Measurements from ENCODE around the gene PNMT. TPM values are rescaled to one million over a fixed set of nuclear protein-coding genes. Genes with fewer than 3 reads are reported as not detected.
A peak's percentile ranks its signal among the peaks of the same experiment; 100 is the strongest.

PNMT gene
- total and polyA plus RNA-seq, 2 donors (not counting 1 experiment from before 2014, with no cell fraction given): 0.13 to 0.76 TPM

GRCh38 chr17:39636927-39637736 lies 31.1 kb upstream of the PNMT start, which contains the start of gene STARD3:
Gene STARD3 (plus strand): TSS chr17:39637144. CDS start chr17:39653532, 16,388 bp downstream.
- no peaks in the 10 kb centered on the region for H3K36me3 ChIP-seq (replicated peaks in 1 of 2; ENCODE audit: control extremely low read depth in 1 of 2, control insufficient read depth in 1 of 2, extremely low read depth in 1 of 2, insufficient read depth in 2 of 2, low read length in 1 of 2)
- under 1% methylated on average over 62 of the region's 69 CpGs for WGBS (ENCODE audit: insufficient coverage)
- H4K20me1 ChIP-seq (ENCODE audit: control insufficient read depth, insufficient read depth, low read length, poor library complexity, severe bottlenecking): peaks cover 41% of the 10 kb centered on the region
- H3K27me3 ChIP-seq (replicated peaks in 1 of 4; ENCODE audit: control extremely low read depth in 1 of 4, control insufficient read depth in 3 of 4, insufficient read depth in 4 of 4, low read length in 3 of 4): peaks cover 0 to 3% (median 0%) of the 10 kb centered on the region in 4 experiments
- TF ChIP-seq CTCF (IDR thresholded peaks at IDR 0.05): no peak
- peaks cover 81% of the 10 kb centered on the region for H3K79me2 ChIP-seq (ENCODE audit: control insufficient read depth, insufficient read depth, low read length)
- intact Hi-C loops (cut with micrococcal nuclease): loop anchor here (1.0 to 5.0 kb wide), 4 partner anchors 14 to 345 kb away; partner anchors contain the start of gene PSMD3
- no peaks in the 10 kb centered on the region for H3K9me3 ChIP-seq (ENCODE audit: control extremely low read depth in 1 of 3, control insufficient read depth in 2 of 3, insufficient read depth in 1 of 3, low read length in 2 of 3)
- Mint-ChIP-seq H3K9me3 (ENCODE audit: insufficient read depth) (no peaks in the 10 kb centered on the region), H3K4me1 (peaks cover 60% of the 10 kb centered on the region), H3K27me3 (no peaks in the 10 kb centered on the region), H3K4me3 (peak within 1 kb of the TSS; percentile 95), H3K27ac (peak within 1 kb of the TSS; percentile 91)
- peak within 1 kb of the TSS; percentile 76 to 94 (median 82) for H3K4me3 ChIP-seq (ENCODE audit: control extremely low read depth in 1 of 5, extremely low read depth in 1 of 5, insufficient read depth in 1 of 5, low read depth in 2 of 5, low read length in 4 of 5)
- H2AFZ ChIP-seq (ENCODE audit: insufficient read depth, low read depth, low read length, poor library complexity, severe bottlenecking): peak within 1 kb of the TSS; percentile 84
- CTCF ChIA-PET: interaction anchor here (0.9 to 5.6 kb wide), 4 partner anchors 14 to 34 kb away, joined by 3 to 61 read pairs (median 16); partner anchors contain the start of gene PNMT
- ATAC-seq (ENCODE audit: low read depth) (peak; percentile 92), DNase-seq (peak; percentile 93)
- peak within 1 kb of the TSS; percentile 82 for H3K9ac ChIP-seq (ENCODE audit: low read length)
- H3K4me2 ChIP-seq (replicated peaks; ENCODE audit: low read depth, low read length, poor library complexity, severe bottlenecking): peak within 1 kb of the TSS; percentile 80
- peaks cover 49 to 63% of the 10 kb centered on the region in 2 donors for H3K4me1 ChIP-seq (ENCODE audit: control insufficient read depth in 2 of 2, insufficient read depth in 2 of 2, low read length in 2 of 2)
- POLR2A ChIA-PET: no interaction called here
- peak within 1 kb of the TSS; percentile 89 to 90 for H3K27ac ChIP-seq (ENCODE audit: low read length in 2 of 2)

DNA sequence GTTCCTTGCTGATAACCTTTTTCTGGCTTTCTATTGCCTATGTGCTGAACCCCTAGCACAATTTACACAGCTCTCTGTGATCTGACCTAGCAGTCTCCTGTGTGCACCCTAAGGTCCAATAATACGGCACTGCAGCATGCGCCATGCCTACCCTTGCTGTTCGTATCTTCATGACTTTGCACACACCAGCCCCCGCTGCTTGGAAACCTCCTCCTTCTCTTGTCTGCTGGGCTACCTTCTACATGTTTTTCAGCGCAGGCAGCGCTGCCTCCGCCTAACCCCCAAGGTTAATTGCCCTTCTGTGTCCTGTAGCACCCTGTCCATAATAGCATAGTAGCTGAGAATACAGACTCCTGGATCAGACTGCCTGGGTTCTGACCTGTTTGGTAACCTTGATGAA lies 29.9 kb upstream of the PNMT start:
- H3K27me3 Mint-ChIP-seq: no peaks in the 10 kb centered on the region
- Histone ChIP-seq H3K36me3 (replicated peaks in 1 of 2; ENCODE audit: control extremely low read depth in 1 of 2, control insufficient read depth in 1 of 2, extremely low read depth in 1 of 2, insufficient read depth in 2 of 2, low read length in 1 of 2) (no peaks in the 10 kb centered on the region), H3K27ac (ENCODE audit: low read length in 2 of 2) (no peak overlapping the region), H3K9me3 (ENCODE audit: control extremely low read depth in 1 of 3, control insufficient read depth in 2 of 3, insufficient read depth in 1 of 3, low read length in 2 of 3) (no peaks in the 10 kb centered on the region), H4K20me1 (ENCODE audit: control insufficient read depth, insufficient read depth, low read length, poor library complexity, severe bottlenecking) (peaks cover 53% of the 10 kb centered on the region), H2AFZ (ENCODE audit: insufficient read depth, low read depth, low read length, poor library complexity, severe bottlenecking) (no peak overlapping the region), H3K27me3 (replicated peaks in 1 of 4; ENCODE audit: control extremely low read depth in 1 of 4, control insufficient read depth in 3 of 4, insufficient read depth in 4 of 4, low read length in 3 of 4) (no peaks in the 10 kb centered on the region), H3K9ac (ENCODE audit: low read length) (peak overlapping the region; percentile 82), H3K79me2 (ENCODE audit: control insufficient read depth, insufficient read depth, low read length) (peaks cover 93% of the 10 kb centered on the region), H3K4me3 (ENCODE audit: control extremely low read depth in 1 of 5, extremely low read depth in 1 of 5, insufficient read depth in 1 of 5, low read depth in 2 of 5, low read length in 4 of 5) (peak overlapping the region in 3 of 5 experiments; percentile 77 to 94 (median 94)), H3K4me1 (ENCODE audit: control insufficient read depth in 2 of 2, insufficient read depth in 2 of 2, low read length in 2 of 2) (peaks cover 49 to 74% of the 10 kb centered on the region in 2 donors), H3K4me2 (replicated peaks; ENCODE audit: low read depth, low read length, poor library complexity, severe bottlenecking) (peak overlapping the region; percentile 80)
- no peak overlapping the region for H3K27ac Mint-ChIP-seq
- TF ChIP-seq EZH2 (IDR thresholded peaks at IDR 0.05; ENCODE audit: borderline replicate concordance, insufficient read depth, low read depth, low read length, poor library complexity, severe bottlenecking) (no peak), CTCF (IDR thresholded peaks at IDR 0.05) (no peak)
- ChIA-PET CTCF (interaction anchor here (1.1 to 5.6 kb wide), 5 partner anchors 10 to 30 kb away, joined by 4 to 61 read pairs (median 11); partner anchors contain the start of gene PNMT), POLR2A (no interaction called here)
- DNase-seq (no peak), ATAC-seq (ENCODE audit: low read depth) (no peak)
- no peaks in the 10 kb centered on the region for H3K9me3 Mint-ChIP-seq (ENCODE audit: insufficient read depth)
- 97% methylated on average over 6 of the region's 7 CpGs for WGBS (ENCODE audit: insufficient coverage)
- peak overlapping the region; percentile 95 for H3K4me3 Mint-ChIP-seq
- H3K4me1 Mint-ChIP-seq: peaks cover 71% of the 10 kb centered on the region
- intact Hi-C loops (cut with micrococcal nuclease): loop anchor here (5.0 kb wide), 2 partner anchors 114 to 344 kb away; partner anchors contain the start of gene PSMD3
